SK-N-MC (cell line): ENCODE measurements around the gene TFAM.

Experiments
- EZH2 ChIP-seq: fragments of 200-600 bp; sonication (generic); IDR thresholded peaks from one replicate; pipeline ENCODE4 v1.6.1; 2017; ENCODE audit warnings: antibody characterized with exemption
- FOXP2 ChIP-seq: optimal IDR thresholded peaks from 2 replicates; pipeline ENCODE3; 2011; ENCODE audit warnings: mild to moderate bottlenecking, moderate library complexity; ENCODE audit not compliant: insufficient read depth; ENCODE audit errors: extremely low read length, control extremely low read depth
- POLR2AphosphoS5 ChIP-seq: IDR thresholded peaks from 2 replicates; pipeline ENCODE4 v1.6.1; 2012; ENCODE audit warnings: mild to moderate bottlenecking, low read depth, low read length, borderline replicate concordance

DNA sequence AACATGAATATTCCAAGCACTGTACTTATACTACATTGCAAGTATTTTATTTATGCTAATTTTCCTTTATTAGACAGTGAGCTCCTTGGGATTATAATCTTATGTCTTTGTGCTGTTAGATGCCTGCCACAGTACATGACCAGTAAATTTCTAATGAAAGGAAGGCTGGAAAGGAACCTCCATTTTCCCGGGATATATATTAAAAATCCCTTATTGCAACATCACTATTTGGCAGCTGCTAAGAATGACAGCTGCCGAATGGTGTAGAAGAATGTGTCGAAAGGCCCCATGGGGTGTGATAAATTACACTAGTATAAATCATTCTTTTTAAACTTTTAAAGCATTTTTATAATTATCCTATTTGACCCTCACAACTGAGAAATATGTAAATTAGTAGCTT lies 59.1 kb downstream of the TFAM start:
- no peak for TF ChIP-seq POLR2AphosphoS5
- no peak for TF ChIP-seq EZH2
- TF ChIP-seq FOXP2, result no peak
